GM20000 (cell line): ENCODE results near the gene CYB5D1.

ENCODE experiments used
- DNase-seq: peaks from one replicate; pipeline ENCODE4 v3.0.0; 2012; ENCODE audit warnings: low spot score
- TF ChIP-seq, protein P1 (sequence below): IDR thresholded peaks from 2 replicates; pipeline ENCODE4 v1.5.1; 2012; ENCODE audit warnings: mild to moderate bottlenecking, control low read depth; ENCODE audit errors: extremely low read depth, missing control alignments

The CYB5D1 gene

DNA sequence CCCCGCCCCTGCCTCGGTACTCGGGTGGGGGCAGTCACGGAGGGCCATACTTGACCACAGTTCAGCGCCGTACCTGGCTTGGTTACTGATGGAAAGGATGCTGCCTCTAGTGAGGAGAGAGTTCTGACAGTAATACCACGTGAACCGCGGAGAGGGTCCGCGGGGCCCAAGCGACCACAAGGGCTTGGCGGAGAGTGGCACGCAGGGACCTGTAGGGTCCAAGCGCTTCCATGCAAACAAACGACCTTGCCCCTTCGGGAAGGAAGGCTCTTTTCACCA is 14.6 kb upstream of the CYB5D1 start:
- no peak for DNase-seq

GRCh38 chr17:7843536-7844291 is 14.1 kb upstream of the CYB5D1 start:
- peak; percentile 94 for DNase-seq
- TF ChIP-seq, protein P1, sequence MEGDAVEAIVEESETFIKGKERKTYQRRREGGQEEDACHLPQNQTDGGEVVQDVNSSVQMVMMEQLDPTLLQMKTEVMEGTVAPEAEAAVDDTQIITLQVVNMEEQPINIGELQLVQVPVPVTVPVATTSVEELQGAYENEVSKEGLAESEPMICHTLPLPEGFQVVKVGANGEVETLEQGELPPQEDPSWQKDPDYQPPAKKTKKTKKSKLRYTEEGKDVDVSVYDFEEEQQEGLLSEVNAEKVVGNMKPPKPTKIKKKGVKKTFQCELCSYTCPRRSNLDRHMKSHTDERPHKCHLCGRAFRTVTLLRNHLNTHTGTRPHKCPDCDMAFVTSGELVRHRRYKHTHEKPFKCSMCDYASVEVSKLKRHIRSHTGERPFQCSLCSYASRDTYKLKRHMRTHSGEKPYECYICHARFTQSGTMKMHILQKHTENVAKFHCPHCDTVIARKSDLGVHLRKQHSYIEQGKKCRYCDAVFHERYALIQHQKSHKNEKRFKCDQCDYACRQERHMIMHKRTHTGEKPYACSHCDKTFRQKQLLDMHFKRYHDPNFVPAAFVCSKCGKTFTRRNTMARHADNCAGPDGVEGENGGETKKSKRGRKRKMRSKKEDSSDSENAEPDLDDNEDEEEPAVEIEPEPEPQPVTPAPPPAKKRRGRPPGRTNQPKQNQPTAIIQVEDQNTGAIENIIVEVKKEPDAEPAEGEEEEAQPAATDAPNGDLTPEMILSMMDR: no peak

More for the DNA sequence above, 14.6 kb upstream of the CYB5D1 start:
- TF ChIP-seq, protein P1: no peak

DNA sequence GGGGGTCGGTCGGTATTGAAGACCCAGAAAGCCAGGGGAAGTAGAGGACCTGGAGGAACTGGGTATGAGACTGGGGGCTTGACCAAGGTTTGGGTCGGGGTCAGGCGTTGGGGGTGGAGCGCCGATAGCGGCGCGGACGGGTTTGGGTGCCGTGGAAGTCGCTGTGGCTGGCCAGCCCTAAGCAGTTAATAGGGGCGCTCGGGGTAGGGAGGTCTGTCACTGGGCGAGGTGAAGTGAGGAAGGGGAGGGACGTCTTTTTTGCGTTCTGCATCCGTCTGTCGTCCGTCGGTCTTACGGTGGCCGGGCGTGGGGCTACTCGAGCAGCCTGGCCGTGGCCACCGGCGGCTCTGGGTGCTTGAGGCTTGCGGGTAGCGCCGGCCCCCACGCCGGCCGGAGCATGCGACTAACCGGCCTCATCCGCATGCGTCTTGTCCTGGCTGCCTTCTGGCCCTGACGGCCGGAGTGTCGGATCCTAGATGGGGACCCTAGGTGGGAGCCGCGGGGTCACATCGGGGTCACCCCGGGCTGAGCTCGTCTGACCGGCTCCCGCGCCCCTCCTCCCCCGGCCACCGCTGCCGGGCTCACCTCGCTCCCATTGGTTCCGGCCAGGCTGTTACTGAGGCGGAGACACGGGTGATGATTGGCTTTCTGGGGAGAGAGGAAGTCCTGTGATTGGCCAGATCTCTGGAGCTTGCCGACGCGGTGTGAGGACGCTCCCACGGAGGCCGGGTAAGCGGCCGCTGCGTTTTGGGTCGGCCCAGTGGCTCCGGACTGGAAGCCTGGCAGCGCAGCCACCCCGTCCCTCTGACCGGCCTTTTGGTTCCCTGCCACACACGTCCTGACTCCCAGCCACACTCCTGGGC is 13.3 kb upstream of the CYB5D1 start:
- TF ChIP-seq, protein P1: no peak
- DNase-seq: peak; percentile 95

DNA sequence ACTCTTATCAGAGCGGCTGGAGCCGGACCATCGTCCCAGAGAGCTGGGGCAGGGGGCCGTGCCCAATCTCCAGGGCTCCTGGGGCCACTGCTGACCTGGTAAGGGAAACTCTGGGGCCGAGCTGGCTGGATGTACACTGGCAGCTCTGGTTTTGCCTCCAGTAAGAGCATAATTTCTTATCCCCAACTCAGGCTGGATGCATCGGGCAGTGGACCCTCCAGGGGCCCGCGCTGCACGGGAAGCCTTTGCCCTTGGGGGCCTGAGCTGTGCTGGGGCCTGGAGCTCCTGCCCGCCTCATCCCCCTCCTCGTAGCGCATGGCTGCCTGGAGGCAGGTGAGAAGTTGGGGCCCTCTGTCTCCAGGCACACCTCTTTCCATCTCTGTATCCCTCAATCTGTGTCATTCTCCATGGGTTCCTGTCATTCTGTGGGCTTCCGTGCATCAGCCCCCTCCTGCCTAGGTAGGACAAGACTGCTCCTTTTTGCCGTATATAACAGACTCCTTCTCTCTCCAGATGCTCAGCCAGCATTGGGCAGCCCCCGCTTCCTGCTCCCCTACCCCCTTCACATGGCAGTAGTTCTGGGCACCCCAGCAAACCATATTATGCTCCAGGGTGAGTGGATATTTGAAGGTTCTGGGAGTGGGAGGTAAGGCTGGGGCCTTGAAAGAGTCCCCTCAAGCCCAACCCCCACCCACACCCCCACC is 12.3 kb upstream of the CYB5D1 start:
- no peak for DNase-seq

GRCh38 chr17:7846063-7846735 is 11.6 kb upstream of the CYB5D1 start:
- TF ChIP-seq, protein P1: no peak
- no peak for DNase-seq

More for the DNA sequence above, 12.3 kb upstream of the CYB5D1 start:
- TF ChIP-seq, protein P1: no peak

- TF ChIP-seq, protein P1: no peak
- DNase-seq: no peak
Measured at GRCh38 chr17:7846765-7847661, 10.8 kb upstream of the CYB5D1 start.
